Loucy (cell line): Measurements from ENCODE around the gene OVOL2.
"Not testable (repeated sequence)": the region's sequence is repeated elsewhere in the genome, so short reads cannot be mapped to it uniquely, and the experiment has no call there.

Experiments used
- H2AFZ ChIP-seq: fragments of 200-600 bp; sonication (generic); 2 replicates; pipeline ENCODE4 v1.6.0; 2016; ENCODE audit warnings: antibody characterized with exemption, mild to moderate bottlenecking, low read length, moderate library complexity
- H3F3A ChIP-seq: fragments of 200-600 bp; 2 replicates; pipeline ENCODE4 v1.6.0; 2016; ENCODE audit warnings: antibody characterized with exemption, low read depth, mild to moderate bottlenecking
- H3K27me3 ChIP-seq: fragments of 200-600 bp; sonication (generic); 2 replicates; pipeline ENCODE4 v1.6.1; 2014; ENCODE audit warnings: low read length, mild to moderate bottlenecking; ENCODE audit not compliant: insufficient read depth, poor library complexity, severe bottlenecking
- H3K36me3 ChIP-seq: fragments of 200-600 bp; sonication (generic); 2 replicates; pipeline ENCODE4 v1.6.1; 2016; ENCODE audit warnings: low read length; ENCODE audit not compliant: insufficient read depth
- H3K4me1 ChIP-seq: fragments of 200-600 bp; sonication (generic); 2 replicates; pipeline ENCODE4 v1.5.1; 2014; ENCODE audit warnings: low read length, mild to moderate bottlenecking; ENCODE audit not compliant: insufficient read depth, poor library complexity, severe bottlenecking
- H3K4me2 ChIP-seq: fragments of 200-600 bp; sonication (generic); 2 replicates; pipeline ENCODE4 v1.6.0; 2014; ENCODE audit warnings: antibody characterized with exemption, low read length, low read depth, mild to moderate bottlenecking; ENCODE audit not compliant: poor library complexity, severe bottlenecking
- H3K4me3 ChIP-seq: fragments of 200-600 bp; sonication (generic); 2 replicates; pipeline ENCODE4 v1.5.1; 2014; ENCODE audit warnings: low read length, mild to moderate bottlenecking, mixed read lengths; ENCODE audit not compliant: poor library complexity, severe bottlenecking
- H3K79me2 ChIP-seq: fragments of 200-600 bp; sonication (generic); 2 replicates; pipeline ENCODE4 v1.6.1; 2014; ENCODE audit warnings: low read length; ENCODE audit not compliant: insufficient read depth
- H3K9ac ChIP-seq: fragments of 200-600 bp; sonication (generic); 2 replicates; pipeline ENCODE4 v1.6.0; 2014; ENCODE audit warnings: mild to moderate bottlenecking, low read depth, low read length, moderate library complexity; ENCODE audit not compliant: poor library complexity, severe bottlenecking
- H3K9me2 ChIP-seq: fragments of 200-600 bp; sonication (generic); replicated peaks from 2 replicates; pipeline ENCODE4 v1.6.1; 2016; ENCODE audit warnings: low read depth, low read length, mixed read lengths
- H3K9me3 ChIP-seq: fragments of 200-600 bp; sonication (generic); 2 replicates; pipeline ENCODE4 v1.6.1; 2014; ENCODE audit warnings: mild to moderate bottlenecking, antibody characterized with exemption, low read length, low read depth; ENCODE audit not compliant: insufficient read depth
- H4K20me1 ChIP-seq: fragments of 200-600 bp; sonication (generic); 2 replicates; pipeline ENCODE4 v1.6.0; 2014; ENCODE audit warnings: antibody characterized with exemption, low read length, mild to moderate bottlenecking; ENCODE audit not compliant: insufficient read depth, poor library complexity, severe bottlenecking
- CTCF ChIP-seq: fragments of 200-600 bp; sonication (generic); conservative IDR thresholded peaks from 2 replicates; pipeline ENCODE4 v1.5.1; 2014; ENCODE audit warnings: mild to moderate bottlenecking, antibody characterized with exemption, low read length
- EZH2phosphoT487 ChIP-seq: fragments of 200-600 bp; IDR thresholded peaks from 2 replicates; pipeline ENCODE4 v1.6.1; 2018; ENCODE audit warnings: antibody characterized with exemption, mild to moderate bottlenecking, moderate library complexity, borderline replicate concordance

The OVOL2 gene

DNA sequence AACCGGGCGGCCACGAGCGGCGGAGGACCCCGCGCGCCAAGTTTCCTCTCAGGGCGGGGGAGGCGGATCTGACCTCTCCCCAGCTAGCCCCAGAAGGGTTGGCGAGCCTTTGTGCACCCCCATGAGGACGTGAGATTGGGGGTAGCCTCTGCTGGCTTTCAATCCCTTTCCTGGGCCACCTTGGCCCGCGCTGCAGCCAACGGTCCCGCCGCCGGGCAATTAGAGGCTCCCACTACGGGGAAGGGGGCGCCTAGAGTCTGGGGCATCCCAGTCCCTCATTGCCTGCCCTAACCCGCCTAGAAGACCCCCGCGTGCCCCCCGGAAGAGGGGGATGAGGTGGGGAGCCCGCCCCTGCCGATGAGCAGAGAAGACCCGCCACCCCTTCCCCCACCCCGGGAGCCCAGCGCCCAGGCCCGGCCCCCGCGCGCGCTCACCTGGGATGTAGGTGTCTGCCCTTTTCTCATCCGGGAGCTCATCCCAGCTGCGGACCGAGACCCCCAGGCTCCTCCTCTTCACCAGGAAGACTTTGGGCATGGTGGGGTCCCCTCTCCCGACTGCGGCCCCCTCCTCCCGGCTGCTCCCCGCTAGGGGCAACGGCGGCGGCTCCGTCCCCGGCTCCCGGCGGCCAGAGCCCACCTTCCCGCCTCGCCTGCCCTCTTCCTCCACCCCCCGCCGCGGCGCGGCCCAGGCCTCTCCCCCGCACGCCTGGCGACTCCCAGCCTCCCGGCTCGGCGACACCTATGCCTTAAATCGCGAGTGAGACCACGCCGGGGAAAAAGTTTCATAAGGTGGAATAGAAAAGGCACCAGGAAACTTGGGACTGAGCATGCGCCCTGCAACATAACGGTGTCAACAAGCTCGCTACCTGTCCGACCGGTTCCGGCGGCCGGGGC is at the start of gene OVOL2:
TSS of gene OVOL2 (minus strand) at position 816 of the 893 bp plus-strand sequence. CDS start at position 534, 282 bp downstream.
- H3K4me3 ChIP-seq: no peak within 1 kb of the TSS
- TF ChIP-seq EZH2phosphoT487: no peak
- no peak for TF ChIP-seq CTCF
- no peaks in the 10 kb centered on the region for H3F3A ChIP-seq

GRCh38 chr20:18103497-18103896 is 45.8 kb upstream of the OVOL2 start:
- 0 out of 2 replicates have a peak, but pooled peaks cover 2% of the 10 kb centered on the region for H3K9me3 ChIP-seq
- no peaks in the 10 kb centered on the region for H3K4me1 ChIP-seq
- no peaks in the 10 kb centered on the region for H3K36me3 ChIP-seq
- H3F3A ChIP-seq: no peaks in the 10 kb centered on the region
- TF ChIP-seq EZH2phosphoT487 (no peak), CTCF (no peak)
- H3K9me2 ChIP-seq: no peaks in the 10 kb centered on the region
- no peaks in the 10 kb centered on the region for H4K20me1 ChIP-seq
- H3K4me2 ChIP-seq: no peak overlapping the region
- H3K4me3 ChIP-seq: no peak overlapping the region
- no peak overlapping the region for H2AFZ ChIP-seq
- no peaks in the 10 kb centered on the region for H3K79me2 ChIP-seq
- no peak overlapping the region for H3K9ac ChIP-seq
- H3K27me3 ChIP-seq: no peaks in the 10 kb centered on the region

More for the DNA sequence above, at the start of gene OVOL2:
- Histone ChIP-seq H3K9me2 (no peaks in the 10 kb centered on the region), H3K9ac (no peak within 1 kb of the TSS), H2AFZ (no peak within 1 kb of the TSS), H3K4me1 (no peaks in the 10 kb centered on the region), H3K36me3 (no peaks in the 10 kb centered on the region), H3K9me3 (no peaks in the 10 kb centered on the region), H3K79me2 (no peaks in the 10 kb centered on the region), H3K4me2 (no peak within 1 kb of the TSS), H4K20me1 (no peaks in the 10 kb centered on the region), H3K27me3 (no peaks in the 10 kb centered on the region)

DNA sequence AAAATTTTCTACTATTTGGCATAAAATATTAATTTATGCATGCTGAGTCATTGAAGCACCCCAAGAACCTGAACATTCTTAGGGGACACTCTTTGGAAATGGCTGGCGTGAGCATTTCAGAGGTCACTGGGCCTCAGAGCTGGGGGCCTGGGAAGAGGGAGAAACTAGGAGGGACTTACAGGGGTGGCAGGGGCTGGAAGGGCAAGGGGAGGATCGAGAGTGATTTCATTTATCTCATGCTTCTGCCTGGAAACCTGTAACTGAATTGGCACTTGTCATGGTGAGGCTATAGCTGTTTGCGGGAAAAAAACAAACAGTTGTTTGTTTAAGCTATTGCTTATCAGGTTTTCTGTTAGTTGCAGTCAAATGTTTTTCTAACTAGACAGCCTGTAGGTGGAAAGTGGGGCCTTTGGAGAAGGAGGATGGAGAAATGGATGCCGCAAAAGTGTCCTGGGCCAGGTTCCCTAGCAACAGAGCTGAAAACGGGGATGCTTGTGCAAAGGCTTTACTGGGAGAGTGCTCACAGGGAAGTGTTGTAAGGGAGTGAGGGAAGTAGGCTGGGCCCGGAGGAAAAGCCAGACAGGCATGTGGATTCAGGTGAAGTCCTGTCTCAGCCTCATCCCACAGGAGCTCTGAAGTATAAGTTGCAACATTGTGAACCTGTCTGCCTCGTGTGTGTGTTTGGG is 43.6 kb upstream of the OVOL2 start:
- Histone ChIP-seq H3K79me2 (no peaks in the 10 kb centered on the region), H3K9me2 (no peaks in the 10 kb centered on the region), H2AFZ (no peak overlapping the region), H3F3A (no peaks in the 10 kb centered on the region), H3K36me3 (no peaks in the 10 kb centered on the region), H3K9me3 (no peaks in the 10 kb centered on the region), H3K4me2 (no peak overlapping the region), H3K9ac (no peak overlapping the region), H3K27me3 (no peaks in the 10 kb centered on the region), H4K20me1 (no peaks in the 10 kb centered on the region), H3K4me1 (no peaks in the 10 kb centered on the region), H3K4me3 (no peak overlapping the region)
- TF ChIP-seq CTCF: no peak
- no peak for TF ChIP-seq EZH2phosphoT487

GRCh38 chr20:18100569-18100968 is 42.9 kb upstream of the OVOL2 start:
- H3K9me3 ChIP-seq, H3K36me3 ChIP-seq, H3K27me3 ChIP-seq, H2AFZ ChIP-seq, H3K79me2 ChIP-seq, H3K4me2 ChIP-seq, H4K20me1 ChIP-seq, H3F3A ChIP-seq, H3K9me2 ChIP-seq, H3K4me3 ChIP-seq, H3K4me1 ChIP-seq, H3K9ac ChIP-seq: not testable (repeated sequence)
